H1 (cell line): ENCODE data around the gene THAP12. TPM values are rescaled to one million over a fixed set of nuclear protein-coding genes. Genes with fewer than 3 reads are reported as not detected.

ENCODE experiments used
- CBX8 ChIP-seq: fragments of 300-800, 300-1000 bp; sonication (generic); IDR thresholded peaks from 2 replicates; pipeline ENCODE4 v1.7.1; 2016; ENCODE audit warnings: low read depth, low read length, borderline replicate concordance
- SP2 ChIP-seq: IDR thresholded peaks from 2 replicates; pipeline ENCODE4 v1.6.1; 2012; ENCODE audit warnings: mild to moderate bottlenecking, low read length, inconsistent platforms
- SRF ChIP-seq: IDR thresholded peaks from 2 replicates; pipeline ENCODE4 v1.6.1; 2011; ENCODE audit warnings: mild to moderate bottlenecking, low read depth, low read length, moderate library complexity
- polyA plus RNA-seq, 7 experiments: library from polyadenylated mRNA; depleted of rRNA in 3 of 7; stranded (reverse) in 5 of 7; unstranded in 2 of 7; fragments of >200 nt in 5 of 7; fragments of 200-250 nt in 2 of 7; gene quantifications; 1 replicate in 5 of 7; 2 replicates in 1 of 7; 4 replicates in 1 of 7; pipeline versions ENCODE4 v1.2.1 to v1.2.3, GENCODE V29; 2011 to 2013; ENCODE audit warnings: missing spikeins in 2 of 7, mixed read lengths in 2 of 7
- total RNA-seq: library from RNA; stranded (reverse); fragmentation: NEBNext Ultra II Directional; extraction: Animal tissue kit (Norgen Biotek cat#: 25700); gene quantifications from 2 replicates; pipeline ENCODE4 v1.2.1, GENCODE V29; 2021
- TF ChIP-seq, protein P1 (sequence below), 3 experiments: IDR thresholded peaks; 1 replicate in 2 of 3; 2 replicates in 1 of 3; pipeline versions ENCODE4 v1.5.1 to v1.6.1; 2011; ENCODE audit warnings: low read length in 3 of 3, mild to moderate bottlenecking in 3 of 3, inconsistent platforms in 2 of 3, low read depth in 1 of 3, moderate library complexity in 1 of 3; ENCODE audit not compliant: insufficient read depth in 1 of 3; ENCODE audit errors: control extremely low read depth in 1 of 3
- TF ChIP-seq, protein P2 (sequence below): IDR thresholded peaks from 2 replicates; pipeline ENCODE4 v1.6.1; 2011; ENCODE audit warnings: low read depth, mild to moderate bottlenecking, low read length; ENCODE audit not compliant: insufficient read depth

The THAP12 gene
- total and polyA plus RNA-seq, 2 of the 8 experiments (the other 6 are each of a cell fraction or from before 2014, with no cell fraction given), result 12.0 to 39.9 TPM

DNA sequence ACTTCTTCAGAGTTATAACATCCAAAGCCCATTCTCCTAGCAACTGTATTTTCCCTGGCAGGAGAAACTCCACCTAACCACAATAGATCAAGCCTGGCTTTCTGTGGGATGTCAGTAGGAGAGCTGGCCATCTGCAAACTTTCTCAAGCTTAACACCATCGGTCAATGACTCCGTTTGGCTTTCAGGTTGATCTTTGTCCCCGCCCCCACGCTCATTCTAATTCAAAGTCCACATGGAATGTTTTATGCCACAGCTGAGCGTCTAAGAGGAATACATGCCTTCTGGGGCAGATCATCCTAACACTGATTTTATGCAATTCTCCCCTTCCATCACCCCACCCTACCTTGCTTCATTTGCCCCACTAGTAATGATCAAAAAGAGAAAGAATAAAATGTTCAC, 5.0 kb upstream of the THAP12 start (continued):
- no peak for TF ChIP-seq CBX8
- TF ChIP-seq, protein P1, sequence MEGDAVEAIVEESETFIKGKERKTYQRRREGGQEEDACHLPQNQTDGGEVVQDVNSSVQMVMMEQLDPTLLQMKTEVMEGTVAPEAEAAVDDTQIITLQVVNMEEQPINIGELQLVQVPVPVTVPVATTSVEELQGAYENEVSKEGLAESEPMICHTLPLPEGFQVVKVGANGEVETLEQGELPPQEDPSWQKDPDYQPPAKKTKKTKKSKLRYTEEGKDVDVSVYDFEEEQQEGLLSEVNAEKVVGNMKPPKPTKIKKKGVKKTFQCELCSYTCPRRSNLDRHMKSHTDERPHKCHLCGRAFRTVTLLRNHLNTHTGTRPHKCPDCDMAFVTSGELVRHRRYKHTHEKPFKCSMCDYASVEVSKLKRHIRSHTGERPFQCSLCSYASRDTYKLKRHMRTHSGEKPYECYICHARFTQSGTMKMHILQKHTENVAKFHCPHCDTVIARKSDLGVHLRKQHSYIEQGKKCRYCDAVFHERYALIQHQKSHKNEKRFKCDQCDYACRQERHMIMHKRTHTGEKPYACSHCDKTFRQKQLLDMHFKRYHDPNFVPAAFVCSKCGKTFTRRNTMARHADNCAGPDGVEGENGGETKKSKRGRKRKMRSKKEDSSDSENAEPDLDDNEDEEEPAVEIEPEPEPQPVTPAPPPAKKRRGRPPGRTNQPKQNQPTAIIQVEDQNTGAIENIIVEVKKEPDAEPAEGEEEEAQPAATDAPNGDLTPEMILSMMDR (IDR thresholded peaks at IDR 0.05; ENCODE audit: control extremely low read depth in 1 of 3, insufficient read depth in 1 of 3, low read depth in 1 of 3, low read length in 3 of 3), result no peak
- TF ChIP-seq SP2, result no peak
- TF ChIP-seq, protein P2, sequence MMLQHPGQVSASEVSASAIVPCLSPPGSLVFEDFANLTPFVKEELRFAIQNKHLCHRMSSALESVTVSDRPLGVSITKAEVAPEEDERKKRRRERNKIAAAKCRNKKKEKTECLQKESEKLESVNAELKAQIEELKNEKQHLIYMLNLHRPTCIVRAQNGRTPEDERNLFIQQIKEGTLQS, result no peak
- TF ChIP-seq SRF, result no peak
